Measurements from ENCODE around the gene MPRIP.

GRCh38 chr17:17167986-17168385 is 125.7 kb downstream of the MPRIP start:
- TF ChIP-seq EP300 (conservative IDR thresholded peaks at IDR 0.05; ENCODE audit: poor library complexity, severe bottlenecking) (no peak), CTCF (IDR thresholded peaks at IDR 0.05; ENCODE audit: poor library complexity, severe bottlenecking) (no peak), RAD21 (conservative IDR thresholded peaks at IDR 0.05) (no peak), EZH2 (IDR thresholded peaks at IDR 0.05; ENCODE audit: borderline replicate concordance, insufficient read depth, low read length, poor library complexity, severe bottlenecking) (no peak), REST (IDR thresholded peaks at IDR 0.05; ENCODE audit: borderline replicate concordance) (no peak)
